Thyroid gland (tissue), 4 donors: Measurements from ENCODE around the gene ENTHD1.

ENCODE experiments used
- POLR2A ChIP-seq, 2 donors: fragments of 450-650 bp; IDR thresholded peaks; one replicate each; pipeline ENCODE4 v1.6.1; 2017; ENCODE audit warnings: antibody characterized with exemption in 2 of 2, mild to moderate bottlenecking in 2 of 2, moderate library complexity in 1 of 2
- TF ChIP-seq, protein P1 (sequence below), 6 experiments: fragments of 200-600 bp in 3 of 6; fragments of 450-650 bp in 3 of 6; sonication (generic) in 3 of 6; IDR thresholded peaks; one replicate each; pipeline ENCODE4 v1.5.1; 2016 to 2019; ENCODE audit warnings: antibody characterized with exemption in 6 of 6, mild to moderate bottlenecking in 2 of 6, inconsistent platforms in 1 of 6, moderate library complexity in 1 of 6

DNA sequence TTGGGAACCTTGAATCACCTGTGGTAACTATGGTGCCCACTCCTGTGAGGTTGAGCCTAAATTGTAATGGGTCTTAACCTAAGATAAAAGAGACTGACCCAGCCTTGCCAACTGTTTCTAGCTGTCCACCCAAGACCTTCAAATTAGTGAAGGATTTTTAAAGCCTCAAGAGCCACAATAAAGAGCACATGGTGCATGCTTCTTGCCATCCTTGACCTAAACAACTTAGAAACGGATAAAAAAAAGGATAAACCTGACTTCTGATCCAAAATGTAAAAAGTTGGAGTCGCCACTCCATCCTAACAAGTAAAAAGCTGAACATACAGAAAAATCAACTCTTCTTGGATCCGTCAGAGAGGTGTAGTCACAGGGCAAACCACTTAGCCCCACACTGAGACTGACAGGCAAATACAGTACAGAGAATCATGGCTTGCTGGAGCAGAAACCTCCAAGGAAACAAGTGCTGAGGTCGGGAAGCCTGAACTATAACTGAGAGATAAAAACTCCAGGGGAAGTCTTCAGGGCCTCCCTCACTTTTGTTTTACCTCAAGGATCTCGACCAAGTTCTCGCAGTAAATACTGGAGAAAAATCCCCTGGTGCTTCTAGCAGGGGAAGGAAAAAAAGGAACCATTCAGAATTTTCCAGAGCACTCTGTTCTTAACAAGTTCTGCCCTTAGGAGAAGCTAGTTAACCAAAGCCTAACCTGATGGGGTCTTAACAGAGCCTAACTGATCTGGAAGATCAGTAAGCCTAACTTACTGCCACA, 16.3 kb downstream of the ENTHD1 start:
- TF ChIP-seq POLR2A (IDR thresholded peaks at IDR 0.05), result no peak
- TF ChIP-seq, protein P1, sequence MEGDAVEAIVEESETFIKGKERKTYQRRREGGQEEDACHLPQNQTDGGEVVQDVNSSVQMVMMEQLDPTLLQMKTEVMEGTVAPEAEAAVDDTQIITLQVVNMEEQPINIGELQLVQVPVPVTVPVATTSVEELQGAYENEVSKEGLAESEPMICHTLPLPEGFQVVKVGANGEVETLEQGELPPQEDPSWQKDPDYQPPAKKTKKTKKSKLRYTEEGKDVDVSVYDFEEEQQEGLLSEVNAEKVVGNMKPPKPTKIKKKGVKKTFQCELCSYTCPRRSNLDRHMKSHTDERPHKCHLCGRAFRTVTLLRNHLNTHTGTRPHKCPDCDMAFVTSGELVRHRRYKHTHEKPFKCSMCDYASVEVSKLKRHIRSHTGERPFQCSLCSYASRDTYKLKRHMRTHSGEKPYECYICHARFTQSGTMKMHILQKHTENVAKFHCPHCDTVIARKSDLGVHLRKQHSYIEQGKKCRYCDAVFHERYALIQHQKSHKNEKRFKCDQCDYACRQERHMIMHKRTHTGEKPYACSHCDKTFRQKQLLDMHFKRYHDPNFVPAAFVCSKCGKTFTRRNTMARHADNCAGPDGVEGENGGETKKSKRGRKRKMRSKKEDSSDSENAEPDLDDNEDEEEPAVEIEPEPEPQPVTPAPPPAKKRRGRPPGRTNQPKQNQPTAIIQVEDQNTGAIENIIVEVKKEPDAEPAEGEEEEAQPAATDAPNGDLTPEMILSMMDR (IDR thresholded peaks at IDR 0.05), result no peak
